ENCODE data around the gene QRICH1.

The QRICH1 gene

GRCh38 chr3:49104427-49105291 is 10.8 kb upstream of the QRICH1 start, which contains the start of gene QARS1:
Gene QARS1 (minus strand): TSS chr3:49104757. CDS start chr3:49104733, 24 bp downstream.
- DNase-seq (ENCODE audit: low read depth): peak; percentile 88
- TF ChIP-seq CTCF (conservative IDR thresholded peaks at IDR 0.05; ENCODE audit: control insufficient read depth, insufficient read depth, low read depth, low read length): no peak
- peak within 1 kb of the TSS; percentile 91 for H3K4me3 ChIP-seq (ENCODE audit: control insufficient read depth, low read depth, low read length)

- TF ChIP-seq CTCF (conservative IDR thresholded peaks at IDR 0.05; ENCODE audit: control insufficient read depth, insufficient read depth, low read depth, low read length): no peak
- H3K4me3 ChIP-seq (ENCODE audit: control insufficient read depth, low read depth, low read length): peak overlapping the region; percentile 91
- DNase-seq (ENCODE audit: low read depth): no peak
Observed at GRCh38 chr3:49104052-49104426, 10.2 kb upstream of the QRICH1 start.

- DNase-seq (ENCODE audit: low read depth): no peak
- no peak overlapping the region for H3K4me3 ChIP-seq (ENCODE audit: control insufficient read depth, low read depth, low read length)
- no peak for TF ChIP-seq CTCF (conservative IDR thresholded peaks at IDR 0.05; ENCODE audit: control insufficient read depth, insufficient read depth, low read depth, low read length)
Observed at GRCh38 chr3:49100046-49100615, 6.3 kb upstream of the QRICH1 start.

GRCh38 chr3:49098910-49099630 is 5.2 kb upstream of the QRICH1 start:
- DNase-seq (ENCODE audit: low read depth): no peak
- no peak for TF ChIP-seq CTCF (conservative IDR thresholded peaks at IDR 0.05; ENCODE audit: control insufficient read depth, insufficient read depth, low read depth, low read length)
- H3K4me3 ChIP-seq (ENCODE audit: control insufficient read depth, low read depth, low read length): no peak overlapping the region

GRCh38 chr3:49098429-49098828 is 4.6 kb upstream of the QRICH1 start:
- TF ChIP-seq CTCF (conservative IDR thresholded peaks at IDR 0.05; ENCODE audit: control insufficient read depth, insufficient read depth, low read depth, low read length): no peak
- no peak overlapping the region for H3K4me3 ChIP-seq (ENCODE audit: control insufficient read depth, low read depth, low read length)
- peak; percentile 43 for DNase-seq (ENCODE audit: low read depth)

- H3K4me3 ChIP-seq (ENCODE audit: control insufficient read depth, low read depth, low read length): peak overlapping the region; percentile 97
- no peak for TF ChIP-seq CTCF (conservative IDR thresholded peaks at IDR 0.05; ENCODE audit: control insufficient read depth, insufficient read depth, low read depth, low read length)
- DNase-seq (ENCODE audit: low read depth): peak; percentile 86
Observed at GRCh38 chr3:49092938-49093852, 676 bp downstream of the QRICH1 start.
